SK-N-MC (cell line): Measurements from ENCODE around the gene INSM1.

Source experiments
- EZH2 ChIP-seq: fragments of 200-600 bp; sonication (generic); IDR thresholded peaks from one replicate; pipeline ENCODE4 v1.6.1; 2017; ENCODE audit warnings: antibody characterized with exemption
- FOXP2 ChIP-seq: optimal IDR thresholded peaks from 2 replicates; pipeline ENCODE3; 2011; ENCODE audit warnings: mild to moderate bottlenecking, moderate library complexity; ENCODE audit not compliant: insufficient read depth; ENCODE audit errors: extremely low read length, control extremely low read depth
- POLR2AphosphoS5 ChIP-seq: IDR thresholded peaks from 2 replicates; pipeline ENCODE4 v1.6.1; 2012; ENCODE audit warnings: mild to moderate bottlenecking, low read depth, low read length, borderline replicate concordance

GRCh38 chr20:20412750-20413149 lies 44.8 kb downstream of the INSM1 start:
- TF ChIP-seq POLR2AphosphoS5 = no peak
- TF ChIP-seq EZH2 = no peak
- TF ChIP-seq FOXP2 = no peak
